ENCODE data around the gene TRIM59. TPM values are rescaled to one million over a fixed set of nuclear protein-coding genes. Genes with fewer than 3 reads are reported as not detected.

TRIM59 gene
- total RNA-seq, 1 experiment from 2014 or later: 25.3 TPM

DNA sequence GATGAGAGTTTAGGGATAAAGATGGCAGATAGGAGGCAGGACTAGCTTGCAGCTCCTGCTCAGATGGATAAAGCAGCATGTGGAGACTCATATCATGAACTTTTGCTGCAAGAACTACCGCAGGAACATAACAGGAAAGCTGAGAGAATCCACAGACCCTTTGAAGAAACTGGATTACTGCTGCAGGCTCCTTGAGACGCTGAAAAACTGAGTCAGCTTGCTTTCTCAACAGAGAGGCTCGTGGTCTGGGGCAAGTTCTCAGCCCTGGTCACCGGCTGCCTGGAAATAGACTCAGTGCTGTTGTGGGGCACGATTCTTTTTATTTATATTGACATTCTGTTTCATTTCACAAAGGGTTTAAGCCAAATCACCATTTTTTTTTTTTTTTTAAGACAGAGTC, 28.8 kb upstream of the TRIM59 start:
- Histone ChIP-seq H3K27me3 (ENCODE audit: low read length) (no peaks in the 10 kb centered on the region), H3K9ac (ENCODE audit: low read length) (no peak overlapping the region), H2AFZ (ENCODE audit: low read length) (no peak overlapping the region), H3K9me2 (replicated peaks; ENCODE audit: low read length) (no peaks in the 10 kb centered on the region), H4K20me1 (ENCODE audit: low read length) (no peaks in the 10 kb centered on the region), H3K9me3 (ENCODE audit: low read length) (no peaks in the 10 kb centered on the region), H3K4me3 (ENCODE audit: low read length) (no peak overlapping the region), H3K79me2 (ENCODE audit: low read length) (no peaks in the 10 kb centered on the region), H3K4me1 (ENCODE audit: insufficient read depth, low read length) (no peaks in the 10 kb centered on the region), H3K27ac (ENCODE audit: low read length) (no peak overlapping the region), H3K36me3 (ENCODE audit: low read depth, low read length) (no peaks in the 10 kb centered on the region), H3F3A (ENCODE audit: low read length, unreplicated experiment) (no peaks in the 10 kb centered on the region), H3K4me2 (ENCODE audit: low read length) (no peak overlapping the region)
- POLR2A ChIA-PET (ENCODE audit: unreplicated experiment): no interaction called here
- intact Hi-C loops (cut with micrococcal nuclease): no loop called here
- CTCF ChIA-PET: no interaction called here
- TF ChIP-seq EZH2phosphoT487 (IDR thresholded peaks at IDR 0.05; ENCODE audit: borderline replicate concordance, low read length) (no peak), EZH2 (IDR thresholded peaks at IDR 0.05; ENCODE audit: low read length, unreplicated experiment) (no peak)
- TF ChIP-seq, protein P1, sequence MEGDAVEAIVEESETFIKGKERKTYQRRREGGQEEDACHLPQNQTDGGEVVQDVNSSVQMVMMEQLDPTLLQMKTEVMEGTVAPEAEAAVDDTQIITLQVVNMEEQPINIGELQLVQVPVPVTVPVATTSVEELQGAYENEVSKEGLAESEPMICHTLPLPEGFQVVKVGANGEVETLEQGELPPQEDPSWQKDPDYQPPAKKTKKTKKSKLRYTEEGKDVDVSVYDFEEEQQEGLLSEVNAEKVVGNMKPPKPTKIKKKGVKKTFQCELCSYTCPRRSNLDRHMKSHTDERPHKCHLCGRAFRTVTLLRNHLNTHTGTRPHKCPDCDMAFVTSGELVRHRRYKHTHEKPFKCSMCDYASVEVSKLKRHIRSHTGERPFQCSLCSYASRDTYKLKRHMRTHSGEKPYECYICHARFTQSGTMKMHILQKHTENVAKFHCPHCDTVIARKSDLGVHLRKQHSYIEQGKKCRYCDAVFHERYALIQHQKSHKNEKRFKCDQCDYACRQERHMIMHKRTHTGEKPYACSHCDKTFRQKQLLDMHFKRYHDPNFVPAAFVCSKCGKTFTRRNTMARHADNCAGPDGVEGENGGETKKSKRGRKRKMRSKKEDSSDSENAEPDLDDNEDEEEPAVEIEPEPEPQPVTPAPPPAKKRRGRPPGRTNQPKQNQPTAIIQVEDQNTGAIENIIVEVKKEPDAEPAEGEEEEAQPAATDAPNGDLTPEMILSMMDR (conservative IDR thresholded peaks at IDR 0.05; ENCODE audit: low read depth, low read length): no peak
- no peak for DNase-seq
- no peak for ATAC-seq
- no TSS peak for BruUV-seq (replicated peaks)

DNA sequence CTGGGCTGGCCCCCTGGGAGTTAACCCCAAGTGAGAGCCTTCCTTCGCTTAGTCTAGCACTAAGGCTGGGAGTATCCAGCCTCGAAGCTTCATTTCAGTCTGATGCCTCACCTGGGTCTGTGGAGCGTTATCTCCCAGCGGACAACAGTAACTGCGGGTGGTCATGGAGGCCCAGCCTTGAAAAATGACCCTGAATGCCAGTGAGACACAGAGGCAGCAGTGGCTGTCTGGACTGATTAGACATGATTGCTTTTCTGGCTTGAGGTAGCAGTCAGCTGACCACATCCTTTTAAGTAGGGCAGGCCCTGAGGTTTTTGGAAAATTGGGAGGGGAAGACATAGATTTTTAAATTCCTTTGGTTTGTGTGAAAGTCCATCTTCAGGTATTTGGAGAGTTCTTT, 28.2 kb upstream of the TRIM59 start:
- Histone ChIP-seq H3K36me3 (ENCODE audit: low read depth, low read length) (no peaks in the 10 kb centered on the region), H3F3A (ENCODE audit: low read length, unreplicated experiment) (no peaks in the 10 kb centered on the region), H3K4me2 (ENCODE audit: low read length) (no peak overlapping the region), H3K27me3 (ENCODE audit: low read length) (no peaks in the 10 kb centered on the region), H3K4me3 (ENCODE audit: low read length) (no peak overlapping the region), H3K9me3 (ENCODE audit: low read length) (no peaks in the 10 kb centered on the region), H3K9ac (ENCODE audit: low read length) (no peak overlapping the region), H3K9me2 (replicated peaks; ENCODE audit: low read length) (no peaks in the 10 kb centered on the region), H3K79me2 (ENCODE audit: low read length) (no peaks in the 10 kb centered on the region), H4K20me1 (ENCODE audit: low read length) (no peaks in the 10 kb centered on the region), H3K27ac (ENCODE audit: low read length) (no peak overlapping the region), H2AFZ (ENCODE audit: low read length) (no peak overlapping the region), H3K4me1 (ENCODE audit: insufficient read depth, low read length) (no peaks in the 10 kb centered on the region)
- ATAC-seq (no peak), DNase-seq (no peak)
- POLR2A ChIA-PET (ENCODE audit: unreplicated experiment): no interaction called here
- intact Hi-C loops (cut with micrococcal nuclease): no loop called here
- no TSS peak for BruUV-seq (replicated peaks)
- TF ChIP-seq EZH2phosphoT487 (IDR thresholded peaks at IDR 0.05; ENCODE audit: borderline replicate concordance, low read length): no peak
- TF ChIP-seq, protein P1 (conservative IDR thresholded peaks at IDR 0.05; ENCODE audit: low read depth, low read length): no peak
- no peak for TF ChIP-seq EZH2 (IDR thresholded peaks at IDR 0.05; ENCODE audit: low read length, unreplicated experiment)
- CTCF ChIA-PET: no interaction called here

DNA sequence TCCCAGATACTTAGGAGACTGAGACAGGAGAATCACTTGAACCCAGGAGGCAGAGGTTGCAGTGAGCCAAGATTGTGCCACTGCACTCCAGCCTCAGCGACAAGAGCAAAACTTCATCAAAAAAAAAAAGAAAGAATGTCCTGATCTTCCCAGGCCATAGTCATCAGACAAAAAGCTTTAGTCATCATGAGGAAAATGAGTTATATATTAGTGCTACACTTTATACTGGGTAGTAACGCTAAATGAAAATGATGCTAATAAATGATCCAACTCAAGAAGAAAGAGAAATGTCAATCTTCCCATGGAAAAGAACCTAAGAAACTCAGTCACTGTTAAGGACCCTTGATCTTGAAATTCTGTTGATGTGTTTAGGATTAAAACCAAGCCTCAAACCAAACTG, 26.3 kb upstream of the TRIM59 start:
- ChIA-PET POLR2A (ENCODE audit: unreplicated experiment) (no interaction called here), CTCF (no interaction called here)
- H3K4me3 ChIP-seq (ENCODE audit: low read length): no peak overlapping the region
- no peaks in the 10 kb centered on the region for H3K79me2 ChIP-seq (ENCODE audit: low read length)
- H3K4me1 ChIP-seq (ENCODE audit: insufficient read depth, low read length): no peaks in the 10 kb centered on the region
- H3F3A ChIP-seq (ENCODE audit: low read length, unreplicated experiment): no peaks in the 10 kb centered on the region
- no peaks in the 10 kb centered on the region for H3K9me2 ChIP-seq (replicated peaks; ENCODE audit: low read length)
- peaks cover 4% of the 10 kb centered on the region; the same call in 1 of the 2 replicates for H3K9me3 ChIP-seq (ENCODE audit: low read length)
- TF ChIP-seq EZH2 (IDR thresholded peaks at IDR 0.05; ENCODE audit: low read length, unreplicated experiment) (no peak), EZH2phosphoT487 (IDR thresholded peaks at IDR 0.05; ENCODE audit: borderline replicate concordance, low read length) (no peak)
- H3K4me2 ChIP-seq (ENCODE audit: low read length): no peak overlapping the region
- DNase-seq: no peak
- no peak overlapping the region for H2AFZ ChIP-seq (ENCODE audit: low read length)
- no peaks in the 10 kb centered on the region for H3K36me3 ChIP-seq (ENCODE audit: low read depth, low read length)
- H3K27ac ChIP-seq (ENCODE audit: low read length): no peak overlapping the region
- no peaks in the 10 kb centered on the region for H4K20me1 ChIP-seq (ENCODE audit: low read length)
- H3K9ac ChIP-seq (ENCODE audit: low read length): no peak overlapping the region
- intact Hi-C loops (cut with micrococcal nuclease): no loop called here
- no peaks in the 10 kb centered on the region for H3K27me3 ChIP-seq (ENCODE audit: low read length)
- BruUV-seq (replicated peaks): no TSS peak
- ATAC-seq: no peak

Data from PC-3 (cell line).